BE2C (cell line): Measurements from ENCODE around the gene SYNDIG1.

Source experiments
- DNase-seq: peaks from one replicate; pipeline ENCODE4 v3.0.0-alpha.2; 2020
- H3K27me3 ChIP-seq: fragments of 250-450 bp; sonication (Bioruptor Pico); 2 replicates; pipeline ENCODE4 v1.5.1; 2020; ENCODE audit warnings: mild to moderate bottlenecking
- H3K36me3 ChIP-seq: fragments of 250-450 bp; sonication (Bioruptor Pico); 2 replicates; pipeline ENCODE4 v1.5.1; 2020; ENCODE audit warnings: mild to moderate bottlenecking
- H3K4me1 ChIP-seq: fragments of 250-450 bp; sonication (Bioruptor Pico); 2 replicates; pipeline ENCODE4 v1.5.1; 2020
- H3K4me3 ChIP-seq: 2 replicates; pipeline ENCODE4 v1.5.1; 2011; ENCODE audit warnings: low read depth, low read length
- H3K9me3 ChIP-seq: fragments of 250-450 bp; sonication (Bioruptor Pico); 2 replicates; pipeline ENCODE4 v1.5.1; 2020
- TF ChIP-seq, protein P1 (sequence below): IDR thresholded peaks from 2 replicates; pipeline ENCODE4 v1.5.1; 2012; ENCODE audit warnings: mild to moderate bottlenecking, low read depth, low read length

Gene SYNDIG1

GRCh38 chr20:24672886-24673677 is 203.7 kb downstream of the SYNDIG1 start:
- no peaks in the 10 kb centered on the region for H3K9me3 ChIP-seq
- no peaks in the 10 kb centered on the region for H3K36me3 ChIP-seq
- DNase-seq, result no peak
- H3K27me3 ChIP-seq, result no peaks in the 10 kb centered on the region
- TF ChIP-seq, protein P1, sequence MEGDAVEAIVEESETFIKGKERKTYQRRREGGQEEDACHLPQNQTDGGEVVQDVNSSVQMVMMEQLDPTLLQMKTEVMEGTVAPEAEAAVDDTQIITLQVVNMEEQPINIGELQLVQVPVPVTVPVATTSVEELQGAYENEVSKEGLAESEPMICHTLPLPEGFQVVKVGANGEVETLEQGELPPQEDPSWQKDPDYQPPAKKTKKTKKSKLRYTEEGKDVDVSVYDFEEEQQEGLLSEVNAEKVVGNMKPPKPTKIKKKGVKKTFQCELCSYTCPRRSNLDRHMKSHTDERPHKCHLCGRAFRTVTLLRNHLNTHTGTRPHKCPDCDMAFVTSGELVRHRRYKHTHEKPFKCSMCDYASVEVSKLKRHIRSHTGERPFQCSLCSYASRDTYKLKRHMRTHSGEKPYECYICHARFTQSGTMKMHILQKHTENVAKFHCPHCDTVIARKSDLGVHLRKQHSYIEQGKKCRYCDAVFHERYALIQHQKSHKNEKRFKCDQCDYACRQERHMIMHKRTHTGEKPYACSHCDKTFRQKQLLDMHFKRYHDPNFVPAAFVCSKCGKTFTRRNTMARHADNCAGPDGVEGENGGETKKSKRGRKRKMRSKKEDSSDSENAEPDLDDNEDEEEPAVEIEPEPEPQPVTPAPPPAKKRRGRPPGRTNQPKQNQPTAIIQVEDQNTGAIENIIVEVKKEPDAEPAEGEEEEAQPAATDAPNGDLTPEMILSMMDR, result no peak
- no peaks in the 10 kb centered on the region for H3K4me1 ChIP-seq
- H3K4me3 ChIP-seq, result no peak overlapping the region

DNA sequence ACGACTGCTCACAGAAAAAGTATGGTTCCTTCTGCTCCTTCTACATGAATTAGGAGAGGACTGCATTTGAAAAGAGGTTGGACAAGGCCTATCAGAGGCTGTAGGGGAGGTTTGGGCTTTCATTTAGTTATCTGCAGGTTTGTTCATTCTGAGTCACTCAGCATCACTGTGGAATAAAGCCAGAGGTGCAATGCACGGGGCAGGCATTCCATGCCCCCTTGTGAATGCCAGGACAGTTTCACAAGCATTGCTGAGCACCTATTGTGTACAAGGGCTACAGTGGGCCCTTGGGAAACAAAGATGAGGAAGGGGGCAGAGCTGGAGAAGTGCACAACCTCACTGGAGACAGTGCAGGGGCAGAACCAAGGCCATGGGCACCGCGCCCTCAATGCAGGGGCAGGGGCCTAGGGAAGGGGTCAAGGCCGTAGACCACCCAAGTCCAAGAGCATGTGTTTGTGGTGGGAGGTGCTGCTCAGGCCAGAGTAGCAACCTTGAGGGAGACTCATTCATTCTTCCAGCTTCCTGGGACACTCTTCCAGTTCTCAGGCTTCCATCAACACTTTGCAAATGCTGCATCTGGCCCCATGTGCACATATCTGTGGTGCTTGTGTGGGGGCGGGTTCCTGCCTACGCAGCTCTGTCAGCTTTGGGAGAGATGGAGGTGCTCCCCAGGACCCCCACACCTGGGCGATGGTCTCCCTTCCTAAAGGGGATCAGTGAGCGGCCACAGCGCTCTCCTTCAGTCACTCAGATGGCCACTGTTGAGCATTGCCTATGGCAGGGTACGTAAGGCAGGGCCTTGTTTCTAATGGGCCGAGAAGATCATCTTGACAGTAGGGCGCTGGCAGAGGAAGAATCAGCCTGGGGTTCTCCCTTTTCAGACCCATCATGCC is 204.5 kb downstream of the SYNDIG1 start:
- no peak for DNase-seq
- no peaks in the 10 kb centered on the region for H3K36me3 ChIP-seq
- H3K4me3 ChIP-seq, result no peak overlapping the region
- H3K9me3 ChIP-seq, result no peaks in the 10 kb centered on the region
- TF ChIP-seq, protein P1, result no peak
- H3K27me3 ChIP-seq, result no peaks in the 10 kb centered on the region
- H3K4me1 ChIP-seq, result no peaks in the 10 kb centered on the region

GRCh38 chr20:24674921-24675605 is 205.6 kb downstream of the SYNDIG1 start:
- no peaks in the 10 kb centered on the region for H3K9me3 ChIP-seq
- TF ChIP-seq, protein P1, result no peak
- H3K4me3 ChIP-seq, result no peak overlapping the region
- no peak for DNase-seq
- no peaks in the 10 kb centered on the region for H3K4me1 ChIP-seq
- H3K27me3 ChIP-seq, result no peaks in the 10 kb centered on the region
- H3K36me3 ChIP-seq, result no peaks in the 10 kb centered on the region

DNA sequence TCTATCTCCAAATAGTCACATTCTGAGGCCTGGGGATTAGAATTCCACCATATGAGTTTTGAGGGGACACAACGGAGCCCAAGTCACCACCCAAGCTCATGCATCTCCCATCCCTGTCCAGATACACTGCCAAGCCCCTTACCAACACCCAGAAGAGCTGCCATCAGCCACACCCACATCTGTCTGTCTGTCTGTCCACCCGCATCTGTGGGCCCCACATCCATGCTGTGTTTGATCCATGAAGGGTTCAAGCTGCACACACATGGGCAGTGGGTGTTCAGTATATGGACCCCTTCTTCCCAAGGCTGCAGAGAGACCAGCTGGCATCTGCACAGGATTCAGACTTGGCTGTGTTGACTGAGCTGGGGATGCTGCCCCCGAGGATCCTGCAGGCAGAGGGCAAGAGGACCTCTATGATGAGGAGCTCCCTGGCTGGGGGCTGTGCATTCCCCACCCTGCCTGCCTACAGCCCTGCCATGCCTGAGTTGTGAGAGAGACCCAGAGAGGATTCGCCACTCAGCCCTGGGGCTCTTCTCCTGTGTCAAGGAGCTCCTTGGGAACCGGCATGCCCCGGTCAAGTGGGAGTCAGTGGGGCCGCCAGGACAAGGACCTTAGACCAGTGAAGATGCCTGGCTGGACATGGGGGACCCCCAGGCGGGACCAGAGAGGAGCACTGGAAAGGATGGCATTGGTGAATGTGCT is 206.4 kb downstream of the SYNDIG1 start:
- TF ChIP-seq, protein P1, result no peak
- Histone ChIP-seq H3K4me3 (no peak overlapping the region), H3K9me3 (no peaks in the 10 kb centered on the region), H3K4me1 (no peaks in the 10 kb centered on the region), H3K36me3 (no peaks in the 10 kb centered on the region), H3K27me3 (no peaks in the 10 kb centered on the region)
- peak; percentile 3 for DNase-seq

DNA sequence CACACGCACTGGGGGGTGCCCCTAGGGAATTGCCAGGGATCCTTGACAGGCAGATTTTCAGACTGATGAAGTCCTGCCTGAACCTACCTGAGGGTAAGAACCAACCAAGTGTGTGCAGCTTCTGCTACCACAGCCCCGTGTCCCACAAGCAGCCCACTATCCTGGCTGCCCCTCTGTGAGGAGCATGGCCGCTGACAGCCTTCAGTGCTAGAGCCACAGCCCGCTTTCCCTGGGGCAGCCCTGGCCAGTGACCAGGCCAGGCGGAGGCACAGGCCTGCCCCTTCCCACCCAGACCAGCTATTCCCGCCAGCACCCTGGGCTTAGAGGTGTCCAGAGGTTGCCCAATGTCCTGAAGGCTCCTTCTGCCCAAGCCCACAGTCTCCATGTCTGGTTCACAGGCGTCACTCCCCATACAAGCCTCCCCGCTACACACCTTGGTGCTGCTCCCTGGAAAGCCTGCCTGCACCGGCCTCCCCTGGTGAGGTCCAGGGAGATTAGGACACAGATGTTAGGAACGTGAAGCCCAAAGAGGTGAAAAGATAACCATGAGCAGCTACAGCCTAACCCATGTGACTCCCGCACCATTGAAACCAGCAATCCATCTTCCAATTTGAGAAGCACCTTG is 207.0 kb downstream of the SYNDIG1 start:
- Histone ChIP-seq H3K27me3 (no peaks in the 10 kb centered on the region), H3K9me3 (no peaks in the 10 kb centered on the region), H3K4me1 (no peaks in the 10 kb centered on the region), H3K36me3 (no peaks in the 10 kb centered on the region), H3K4me3 (no peak overlapping the region)
- TF ChIP-seq, protein P1, result no peak
- DNase-seq, result peak; percentile 3
